Measurements from ENCODE around the gene TBC1D22A. TPM values are rescaled to one million over a fixed set of nuclear protein-coding genes. Genes with fewer than 3 reads are reported as not detected.

Gene TBC1D22A
- total RNA-seq, 2 donors from 2014 or later: 21.0 to 27.9 TPM

GRCh38 chr22:47171441-47172221, 409.2 kb downstream of the TBC1D22A start:
- H3K9ac ChIP-seq (ENCODE audit: extremely low read depth, low read length, poor library complexity, severe bottlenecking): no peak overlapping the region
- TF ChIP-seq CTCF (conservative IDR thresholded peaks at IDR 0.05): no peak
- Mint-ChIP-seq H3K36me3 (ENCODE audit: low read depth) (peaks cover 26% of the 10 kb centered on the region), H3K27ac (no peak overlapping the region), H3K4me1 (no peaks in the 10 kb centered on the region), H3K9me3 (peaks cover 10% of the 10 kb centered on the region), H3K27me3 (ENCODE audit: insufficient read depth) (no peaks in the 10 kb centered on the region), H3K4me3 (no peak overlapping the region)
- no peak overlapping the region for H3K27ac ChIP-seq (ENCODE audit: low read depth, low read length)
- H3K4me3 ChIP-seq (ENCODE audit: low read length): no peak overlapping the region
- DNase-seq: peak; percentile 33
- H3K27me3 ChIP-seq (ENCODE audit: control insufficient read depth, insufficient read depth, low read length, poor library complexity, severe bottlenecking): no peaks in the 10 kb centered on the region
- H3K4me1 ChIP-seq (ENCODE audit: control insufficient read depth, insufficient read depth, low read length): no peaks in the 10 kb centered on the region
- H3K9me3 ChIP-seq (ENCODE audit: control insufficient read depth, low read length): peaks cover 10% of the 10 kb centered on the region
- WGBS, 2 experiments (ENCODE audit: insufficient coverage in 1 of 2, insufficient read length in 1 of 2): 96 to 97% methylated on average over 11 to 20 of the region's 20 CpGs
- no peaks in the 10 kb centered on the region for H3K36me3 ChIP-seq (ENCODE audit: control insufficient read depth, insufficient read depth, low read length)

GRCh38 chr22:47172771-47173534, 410.5 kb downstream of the TBC1D22A start:
- H3K27ac Mint-ChIP-seq: no peak overlapping the region
- Histone ChIP-seq H3K9me3 (ENCODE audit: control insufficient read depth, low read length) (no peaks in the 10 kb centered on the region), H3K9ac (ENCODE audit: extremely low read depth, low read length, poor library complexity, severe bottlenecking) (no peak overlapping the region), H3K4me1 (ENCODE audit: control insufficient read depth, insufficient read depth, low read length) (no peaks in the 10 kb centered on the region), H3K27ac (ENCODE audit: low read depth, low read length) (no peak overlapping the region), H3K27me3 (ENCODE audit: control insufficient read depth, insufficient read depth, low read length, poor library complexity, severe bottlenecking) (no peaks in the 10 kb centered on the region), H3K36me3 (ENCODE audit: control insufficient read depth, insufficient read depth, low read length) (no peaks in the 10 kb centered on the region), H3K4me3 (ENCODE audit: low read length) (no peak overlapping the region)
- peaks cover 14% of the 10 kb centered on the region for H3K36me3 Mint-ChIP-seq (ENCODE audit: low read depth)
- no peak overlapping the region for H3K4me3 Mint-ChIP-seq
- peaks cover under 1% of the 10 kb centered on the region for H3K9me3 Mint-ChIP-seq
- 94 to 95% methylated on average over 18 to 21 of the region's 21 CpGs for WGBS, 2 experiments (ENCODE audit: insufficient coverage in 1 of 2, insufficient read length in 1 of 2)
- TF ChIP-seq CTCF (conservative IDR thresholded peaks at IDR 0.05): no peak
- peak; percentile 38 for DNase-seq
- H3K4me1 Mint-ChIP-seq: no peaks in the 10 kb centered on the region
- no peaks in the 10 kb centered on the region for H3K27me3 Mint-ChIP-seq (ENCODE audit: insufficient read depth)

- H3K27me3 Mint-ChIP-seq (ENCODE audit: insufficient read depth): no peaks in the 10 kb centered on the region
- 94 to 95% methylated on average over 4 to 16 of the region's 17 CpGs for WGBS, 2 experiments (ENCODE audit: insufficient coverage in 1 of 2, insufficient read length in 1 of 2)
- no peaks in the 10 kb centered on the region for H3K27me3 ChIP-seq (ENCODE audit: control insufficient read depth, insufficient read depth, low read length, poor library complexity, severe bottlenecking)
- H3K4me1 ChIP-seq (ENCODE audit: control insufficient read depth, insufficient read depth, low read length): no peaks in the 10 kb centered on the region
- H3K4me1 Mint-ChIP-seq: no peaks in the 10 kb centered on the region
- H3K4me3 ChIP-seq (ENCODE audit: low read length): no peak overlapping the region
- H3K9me3 Mint-ChIP-seq: peaks cover 5% of the 10 kb centered on the region
- peak overlapping the region; percentile 70 for H3K27ac Mint-ChIP-seq
- no peaks in the 10 kb centered on the region for H3K9me3 ChIP-seq (ENCODE audit: control insufficient read depth, low read length)
- H3K27ac ChIP-seq (ENCODE audit: low read depth, low read length): no peak overlapping the region
- TF ChIP-seq CTCF (conservative IDR thresholded peaks at IDR 0.05): no peak
- H3K9ac ChIP-seq (ENCODE audit: extremely low read depth, low read length, poor library complexity, severe bottlenecking): no peak overlapping the region
- no peaks in the 10 kb centered on the region for H3K36me3 ChIP-seq (ENCODE audit: control insufficient read depth, insufficient read depth, low read length)
- DNase-seq: peak; percentile 31
- peaks cover 16% of the 10 kb centered on the region for H3K36me3 Mint-ChIP-seq (ENCODE audit: low read depth)
- H3K4me3 Mint-ChIP-seq: no peak overlapping the region
Observed at GRCh38 chr22:47173535-47174021, 411.1 kb downstream of the TBC1D22A start.

Measured in endodermal cell (in vitro differentiated cells).